HG03039 (cell line): Measurements from ENCODE around the gene TDG.

ENCODE experiments used
- ATAC-seq: cut with Tn5 transposase; IDR thresholded peaks from one replicate; pipeline ENCODE4 v1.9.1; 2021; ENCODE audit warnings: mild to moderate bottlenecking, moderate library complexity; ENCODE audit not compliant: unreplicated experiment

TDG gene

GRCh38 chr12:103958621-103959020, 7.1 kb upstream of the TDG start:
- ATAC-seq: no peak

GRCh38 chr12:103960616-103961227, 5.0 kb upstream of the TDG start:
- no peak for ATAC-seq

GRCh38 chr12:103962493-103962892, 3.2 kb upstream of the TDG start:
- no peak for ATAC-seq

GRCh38 chr12:103964805-103965204, 867 bp upstream of the TDG start:
- ATAC-seq: no peak

- ATAC-seq: no peak
Measured at GRCh38 chr12:103965255-103965589, 450 bp upstream of the TDG start.

- ATAC-seq: no peak
Measured at GRCh38 chr12:103966736-103967135, 1.1 kb downstream of the TDG start.

- ATAC-seq: no peak
Measured at GRCh38 chr12:103969391-103969790, 3.7 kb downstream of the TDG start.

- no peak for ATAC-seq
Measured at GRCh38 chr12:103973909-103974308, 8.2 kb downstream of the TDG start.

GRCh38 chr12:103975368-103975767, 9.7 kb downstream of the TDG start:
- ATAC-seq: no peak

GRCh38 chr12:103978384-103978982, 12.8 kb downstream of the TDG start:
- ATAC-seq: no peak

GRCh38 chr12:103986829-103987228, 21.2 kb downstream of the TDG start:
- no peak for ATAC-seq

GRCh38 chr12:103994235-103994634, 28.6 kb downstream of the TDG start:
- no peak for ATAC-seq

- ATAC-seq: no peak
Measured at GRCh38 chr12:103996595-103996994, 30.9 kb downstream of the TDG start.

- ATAC-seq: no peak
Measured at GRCh38 chr12:103997286-103997900, 31.7 kb downstream of the TDG start.

GRCh38 chr12:103998976-103999375, 33.3 kb downstream of the TDG start:
- no peak for ATAC-seq

- ATAC-seq: no peak
Measured at GRCh38 chr12:104000807-104001434, 35.2 kb downstream of the TDG start.

- no peak for ATAC-seq
Measured at GRCh38 chr12:104002686-104003085, 37.0 kb downstream of the TDG start.

GRCh38 chr12:104003596-104003995, 37.9 kb downstream of the TDG start:
- ATAC-seq: no peak

GRCh38 chr12:104006929-104007328, 41.3 kb downstream of the TDG start:
- no peak for ATAC-seq

GRCh38 chr12:104010121-104010520, 44.4 kb downstream of the TDG start:
- ATAC-seq: no peak

- no peak for ATAC-seq
Measured at GRCh38 chr12:104010606-104011169, 45.0 kb downstream of the TDG start.

GRCh38 chr12:104011253-104011652, 45.6 kb downstream of the TDG start:
- no peak for ATAC-seq
